Activated T-cell treated with anti-CD3 and anti-CD28 coated beads, Interleukin-2, amount 50 U/mL, for 72 hours (primary cell): ENCODE results near the gene TUBD1. TPM values are rescaled to one million over a fixed set of nuclear protein-coding genes. Genes with fewer than 3 reads are reported as not detected.
"Not testable (repeated sequence)": the region's sequence is repeated elsewhere in the genome, so short reads cannot be mapped to it uniquely, and the experiment has no call there.

ENCODE experiments used
- ATAC-seq, 2 donors: fragments of 150-1000 bp; cut with Tn5 transposase; replicated peaks in 1 of 2; 2 replicates each; pipeline ENCODE4 v1.10.0; 2021; ENCODE audit warnings: moderate library complexity in 2 of 2, mild to moderate bottlenecking in 1 of 2
- DNase-seq, 2 donors: peaks; one replicate each; pipeline ENCODE4 v3.0.0; 2021 to 2022; ENCODE audit warnings: mixed read lengths in 1 of 2
- H3K27ac Mint-ChIP-seq: one replicate; pipeline ENCODE4 v1.8.0; 2022; ENCODE audit warnings: mild to moderate bottlenecking, moderate library complexity, mixed read lengths
- H3K27me3 Mint-ChIP-seq: one replicate; pipeline ENCODE4 v1.8.0; 2022; ENCODE audit warnings: low read depth, mixed read lengths
- H3K36me3 Mint-ChIP-seq, 2 donors: one replicate each; pipeline ENCODE4 v1.8.0; 2022; ENCODE audit warnings: mixed read lengths in 2 of 2, mild to moderate bottlenecking in 1 of 2; ENCODE audit not compliant: insufficient read depth in 2 of 2
- H3K4me1 Mint-ChIP-seq: one replicate; pipeline ENCODE4 v1.8.0; 2022; ENCODE audit warnings: low read depth, mixed read lengths
- H3K4me3 Mint-ChIP-seq, 2 donors: one replicate each; pipeline ENCODE4 v1.8.0; 2022; ENCODE audit warnings: mild to moderate bottlenecking in 2 of 2, mixed read lengths in 2 of 2, moderate library complexity in 2 of 2
- H3K9me3 Mint-ChIP-seq, 2 donors: one replicate each; pipeline ENCODE4 v1.8.0; 2022; ENCODE audit warnings: mixed read lengths in 2 of 2
- total RNA-seq, 2 donors: library from RNA; stranded (reverse); gene quantifications; one replicate each; pipeline ENCODE4 v1.2.3, GENCODE V29; 2022

Gene TUBD1
- total RNA-seq, 2 donors from 2014 or later = 13.8 to 14.3 TPM

DNA sequence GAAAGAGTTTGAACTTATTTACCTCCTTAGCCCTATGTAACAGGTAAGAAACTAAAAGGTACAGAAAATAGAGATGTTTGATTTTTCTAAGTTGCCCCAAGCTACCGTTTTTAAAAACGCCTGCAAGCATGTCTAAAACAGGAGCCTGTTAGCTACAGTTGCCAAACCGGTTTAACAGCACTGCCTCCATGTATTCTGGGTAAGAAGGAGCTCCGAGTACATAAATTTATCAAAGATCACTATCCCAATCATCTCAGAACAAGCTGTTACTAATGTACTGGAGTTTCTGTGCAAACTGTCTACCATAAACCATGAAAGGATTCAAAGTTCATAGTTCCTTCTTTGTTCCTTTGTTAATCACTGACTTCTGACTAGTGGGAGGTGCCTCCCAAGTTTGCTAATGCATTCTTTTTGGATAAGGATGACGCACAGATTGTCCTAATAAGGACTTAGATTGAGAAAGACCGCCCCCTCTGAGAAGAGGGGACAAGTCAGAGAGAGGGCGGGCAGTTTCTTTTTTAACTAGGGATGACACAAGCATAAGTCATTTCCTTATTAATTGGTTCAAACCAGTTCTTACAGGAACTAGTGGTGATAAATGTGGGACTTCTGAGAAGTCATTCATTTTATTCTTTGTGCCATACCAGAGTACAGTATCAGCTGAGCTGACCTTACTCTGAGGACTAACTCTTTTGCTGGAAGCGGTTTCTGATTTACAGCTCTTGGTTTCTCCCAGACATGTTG is 55.3 kb downstream of the TUBD1 start:
- no peaks in the 10 kb centered on the region for H3K27me3 Mint-ChIP-seq
- no peaks in the 10 kb centered on the region for H3K9me3 Mint-ChIP-seq
- DNase-seq (peak; percentile 76 to 81), ATAC-seq (peak; percentile 80)
- H3K36me3 Mint-ChIP-seq = peaks cover 34 to 60% of the 10 kb centered on the region in 2 donors
- H3K4me1 Mint-ChIP-seq = peaks cover 65% of the 10 kb centered on the region
- peak overlapping the region; percentile 100 for H3K27ac Mint-ChIP-seq
- peak overlapping the region; percentile 95 to 99 for H3K4me3 Mint-ChIP-seq

DNA sequence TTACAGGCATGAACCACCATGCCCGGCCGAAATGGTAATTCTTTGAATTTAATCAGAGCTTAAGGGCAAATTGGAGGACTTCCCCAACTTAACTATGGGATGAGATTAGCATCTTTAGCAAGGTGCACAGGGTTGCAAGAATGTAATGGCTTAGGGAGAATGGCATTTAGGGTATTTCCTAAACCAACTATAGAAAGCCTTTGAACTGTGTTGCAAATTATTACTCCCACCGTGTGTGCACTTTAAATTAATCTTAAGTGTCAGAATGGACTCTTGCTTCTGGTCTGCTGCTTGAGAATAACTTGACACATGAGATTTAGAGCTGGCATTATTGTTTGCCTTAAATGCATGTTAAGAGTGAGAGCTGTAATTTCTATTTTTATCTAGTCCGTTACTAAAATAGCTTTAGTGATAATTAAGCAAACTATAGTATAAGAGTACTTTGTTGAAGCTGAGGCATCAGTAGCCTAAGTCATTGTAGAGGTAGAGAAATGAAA is 59.8 kb downstream of the TUBD1 start:
- no peak for DNase-seq

DNA sequence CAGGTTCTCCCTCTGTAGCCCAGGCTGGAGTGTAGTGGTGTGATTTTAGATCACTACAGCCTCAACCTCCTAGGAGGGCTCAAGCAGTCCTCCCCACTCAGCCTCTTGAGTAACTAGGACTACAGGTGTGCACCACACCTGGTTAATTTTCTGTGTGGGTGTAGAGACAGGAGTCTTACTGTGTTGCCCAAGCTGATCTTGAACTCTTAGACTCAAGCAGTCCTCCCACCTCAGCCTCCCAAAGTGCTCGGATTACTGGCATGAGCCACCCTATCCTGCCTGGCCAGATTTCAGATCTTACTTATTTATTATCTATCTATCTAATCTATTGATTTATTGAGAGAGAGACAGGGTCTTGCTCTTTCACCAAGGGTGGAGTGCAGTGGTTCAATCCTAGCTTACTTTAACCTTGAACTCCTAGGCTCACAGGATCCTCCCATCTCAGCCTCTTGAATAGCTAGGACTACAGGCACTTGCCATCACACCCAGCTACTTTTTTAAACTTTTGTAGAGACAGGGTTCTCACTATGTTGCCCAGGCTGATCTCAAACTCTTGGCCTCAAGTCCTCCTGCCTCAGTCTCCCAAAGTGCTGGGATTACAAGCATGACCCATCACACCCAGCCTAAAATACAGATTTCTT is 61.8 kb downstream of the TUBD1 start:
- peak overlapping the region; percentile 100 for H3K27ac Mint-ChIP-seq
- no peak for ATAC-seq
- H3K4me3 Mint-ChIP-seq = peak overlapping the region; percentile 77 to 100
- H3K36me3 Mint-ChIP-seq = peaks cover 6 to 21% of the 10 kb centered on the region in 2 donors
- H3K27me3 Mint-ChIP-seq = no peaks in the 10 kb centered on the region
- peak in 1 of 2 donors; percentile 34 for DNase-seq
- no peaks in the 10 kb centered on the region for H3K9me3 Mint-ChIP-seq
- peaks cover 89% of the 10 kb centered on the region for H3K4me1 Mint-ChIP-seq

More for the DNA sequence above, 59.8 kb downstream of the TUBD1 start:
- H3K27ac Mint-ChIP-seq = peak overlapping the region; percentile 100
- H3K36me3 Mint-ChIP-seq = peaks cover 3 to 17% of the 10 kb centered on the region in 2 donors
- ATAC-seq = no peak
- no peaks in the 10 kb centered on the region for H3K27me3 Mint-ChIP-seq
- peak overlapping the region; percentile 33 to 76 for H3K4me3 Mint-ChIP-seq
- peaks cover 90% of the 10 kb centered on the region for H3K4me1 Mint-ChIP-seq
- H3K9me3 Mint-ChIP-seq = no peaks in the 10 kb centered on the region

DNA sequence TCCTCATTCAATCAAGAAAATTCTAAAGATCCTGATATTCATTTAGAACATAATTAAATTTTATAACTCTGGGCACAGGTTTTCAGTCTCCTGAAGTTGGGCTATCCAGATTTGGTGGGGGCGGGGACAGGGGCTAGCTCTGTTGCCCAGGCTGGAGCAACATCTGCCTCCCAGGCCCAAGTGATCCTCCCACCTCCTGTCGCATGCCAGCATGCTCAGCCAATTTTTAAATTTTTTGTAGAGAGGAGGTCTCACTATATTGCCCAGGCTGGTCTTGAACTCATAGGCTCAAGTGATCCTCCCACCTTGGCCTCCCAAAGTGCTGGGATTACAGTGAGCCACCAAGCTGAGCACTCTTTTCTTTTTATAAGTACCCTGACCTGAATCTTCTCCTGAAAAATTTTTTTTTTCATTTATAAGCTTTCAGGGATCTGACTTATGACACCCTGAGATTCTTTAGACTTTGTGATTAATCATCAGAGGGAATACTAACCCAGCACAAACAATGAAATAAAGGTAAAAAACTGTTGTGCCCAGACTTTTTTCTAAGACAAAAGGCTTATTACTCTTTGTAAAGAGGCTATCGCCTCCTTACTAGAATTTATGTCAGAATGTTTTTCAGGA is 62.6 kb downstream of the TUBD1 start:
- H3K4me3 Mint-ChIP-seq = peak overlapping the region; percentile 77 to 100
- H3K9me3 Mint-ChIP-seq = no peaks in the 10 kb centered on the region
- DNase-seq = peak; percentile 58 to 61

DNA sequence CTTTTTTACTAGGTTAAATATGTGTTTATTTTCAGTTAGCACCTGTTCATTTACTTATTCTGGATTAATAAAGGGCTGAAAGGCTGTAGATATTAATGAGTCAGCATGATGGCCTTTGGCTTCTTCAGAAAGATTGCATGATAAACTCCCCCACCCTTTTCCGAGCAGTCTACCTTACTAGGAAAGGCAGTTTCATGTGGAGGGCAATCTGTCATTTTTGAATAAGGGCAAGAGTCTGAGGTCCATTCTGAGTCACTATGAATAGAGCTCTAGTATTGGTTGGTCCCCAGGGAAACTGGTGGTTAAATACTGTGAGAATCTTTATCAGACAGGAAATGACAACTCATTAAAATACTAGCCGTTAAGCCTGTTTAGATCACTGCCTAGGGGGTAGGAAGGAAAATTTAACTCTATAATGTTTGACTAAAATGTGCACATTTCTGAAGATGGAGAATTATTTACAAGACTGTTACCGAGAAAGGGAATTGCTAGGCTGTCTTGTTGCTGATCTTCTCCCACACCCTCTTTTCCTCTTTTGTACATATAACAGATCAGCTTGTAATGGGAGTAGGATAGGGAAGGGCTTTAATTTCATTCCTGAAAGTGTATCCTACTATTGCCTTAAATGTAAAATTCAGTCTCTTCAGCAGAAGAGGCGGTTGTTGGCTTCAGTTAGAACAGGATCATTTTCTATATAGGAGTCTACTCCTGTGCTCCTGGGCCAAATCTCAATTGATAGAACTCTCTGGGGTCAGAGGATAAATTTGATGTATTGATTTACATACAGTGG is 63.3 kb downstream of the TUBD1 start:
- Mint-ChIP-seq H3K36me3 (peaks cover 11 to 24% of the 10 kb centered on the region in 2 donors), H3K4me1 (peaks cover 94% of the 10 kb centered on the region), H3K27ac (peak overlapping the region; percentile 100), H3K27me3 (no peaks in the 10 kb centered on the region), H3K4me3 (peak overlapping the region; percentile 77 to 100), H3K9me3 (no peaks in the 10 kb centered on the region)
- ATAC-seq (peak; percentile 75), DNase-seq (peak; percentile 73 to 76)

More for the DNA sequence above, 62.6 kb downstream of the TUBD1 start:
- Mint-ChIP-seq H3K27ac (peak overlapping the region; percentile 100), H3K36me3 (peaks cover 11 to 24% of the 10 kb centered on the region in 2 donors), H3K27me3 (no peaks in the 10 kb centered on the region), H3K4me1 (peaks cover 92% of the 10 kb centered on the region)
- ATAC-seq = peak in 1 of 2 donors; percentile 3

DNA sequence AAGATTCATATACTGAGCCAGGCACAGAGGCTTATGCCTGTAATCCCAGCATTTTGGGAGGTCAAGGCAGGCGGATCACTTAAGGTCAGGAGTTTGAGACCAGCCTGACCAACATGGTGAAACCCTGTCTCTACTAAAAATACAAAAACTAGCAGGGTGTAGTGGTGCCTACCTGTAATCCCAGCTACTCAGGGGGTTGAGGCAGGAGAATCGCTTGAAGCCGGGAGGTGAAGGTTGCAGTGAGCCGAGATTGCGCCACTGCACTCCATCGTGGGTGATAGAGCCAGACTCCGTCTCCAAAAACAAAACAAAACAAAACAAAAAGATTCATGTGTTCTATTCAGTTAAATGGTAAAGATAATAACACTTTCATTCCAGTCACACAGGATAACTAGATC is 63.9 kb downstream of the TUBD1 start:
- H3K4me3 Mint-ChIP-seq = peak overlapping the region; percentile 77 to 100

DNA sequence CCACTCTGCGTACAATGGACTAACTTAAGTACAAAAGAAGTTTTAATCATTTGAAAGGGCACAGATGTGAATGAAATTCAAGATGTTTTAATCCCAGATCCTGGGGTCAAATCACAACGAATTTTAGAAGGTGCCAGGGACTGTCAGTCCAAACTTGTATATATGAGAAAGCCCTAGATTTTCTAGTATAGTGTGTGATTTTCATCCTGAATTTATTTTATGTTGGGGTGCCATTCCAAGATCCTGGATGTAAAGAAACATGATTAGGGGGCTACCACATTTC is 64.3 kb downstream of the TUBD1 start:
- peak overlapping the region; percentile 77 to 100 for H3K4me3 Mint-ChIP-seq
- peaks cover 13 to 23% of the 10 kb centered on the region in 2 donors for H3K36me3 Mint-ChIP-seq
- ATAC-seq (no peak), DNase-seq (no peak)
- H3K9me3 Mint-ChIP-seq = no peaks in the 10 kb centered on the region
- H3K4me1 Mint-ChIP-seq = peaks cover 91% of the 10 kb centered on the region
- H3K27ac Mint-ChIP-seq = peak overlapping the region; percentile 100
- no peaks in the 10 kb centered on the region for H3K27me3 Mint-ChIP-seq

More for the DNA sequence above, 63.9 kb downstream of the TUBD1 start:
- DNase-seq = peak; percentile 58 to 61
- not testable (repeated sequence) for H3K27me3 Mint-ChIP-seq, H3K9me3 Mint-ChIP-seq
- peak overlapping the region; percentile 100 for H3K27ac Mint-ChIP-seq
- H3K36me3 Mint-ChIP-seq = peaks cover 11 to 22% of the 10 kb centered on the region in 2 donors
- ATAC-seq = peak; percentile 20
- H3K4me1 Mint-ChIP-seq = peaks cover 91% of the 10 kb centered on the region

DNA sequence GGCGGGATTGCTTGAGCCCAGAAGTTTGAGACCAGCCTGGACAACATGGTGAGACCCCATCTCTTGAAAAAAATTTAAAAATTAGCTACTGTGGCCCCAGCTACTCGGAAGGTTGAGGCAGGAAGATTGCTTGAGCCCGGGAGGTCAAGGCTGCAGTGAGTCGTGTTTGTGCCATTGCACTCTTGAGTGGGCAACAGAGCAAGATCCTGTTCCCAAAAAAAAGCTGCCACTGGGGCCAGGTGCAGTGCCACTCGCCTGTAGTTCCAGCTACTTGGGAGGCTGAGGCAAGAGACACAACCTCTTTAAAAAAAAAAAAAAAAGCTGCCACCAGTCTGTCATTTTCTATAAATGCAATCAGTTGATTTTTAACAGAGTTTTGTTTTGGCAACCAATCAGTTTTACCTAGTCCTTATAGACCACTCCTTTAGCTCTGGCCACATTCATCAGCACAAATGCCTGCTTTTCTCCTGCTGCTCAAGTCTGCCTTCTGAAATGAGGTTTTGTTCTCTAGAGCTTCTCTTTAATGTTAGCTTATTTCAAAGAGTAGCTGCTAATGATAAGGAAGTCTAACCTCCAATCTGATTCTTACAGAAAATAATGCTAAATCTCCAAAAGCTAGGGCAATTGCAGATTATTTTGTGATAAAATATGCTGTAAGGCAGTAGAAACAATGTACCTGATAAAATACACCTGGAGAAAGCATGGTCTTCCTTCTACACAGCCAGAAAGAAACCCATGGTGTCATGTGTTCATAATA is 64.8 kb downstream of the TUBD1 start:
- H3K36me3 Mint-ChIP-seq = peaks cover 13 to 24% of the 10 kb centered on the region in 2 donors
- no peaks in the 10 kb centered on the region for H3K9me3 Mint-ChIP-seq
- ATAC-seq (peak in 1 of 2 donors; percentile 6), DNase-seq (peak in 1 of 2 donors; percentile 36)
- peak overlapping the region; percentile 100 for H3K27ac Mint-ChIP-seq
- H3K4me1 Mint-ChIP-seq = peaks cover 89% of the 10 kb centered on the region
- H3K4me3 Mint-ChIP-seq = peak overlapping the region; percentile 77 to 100
- H3K27me3 Mint-ChIP-seq = no peaks in the 10 kb centered on the region

DNA sequence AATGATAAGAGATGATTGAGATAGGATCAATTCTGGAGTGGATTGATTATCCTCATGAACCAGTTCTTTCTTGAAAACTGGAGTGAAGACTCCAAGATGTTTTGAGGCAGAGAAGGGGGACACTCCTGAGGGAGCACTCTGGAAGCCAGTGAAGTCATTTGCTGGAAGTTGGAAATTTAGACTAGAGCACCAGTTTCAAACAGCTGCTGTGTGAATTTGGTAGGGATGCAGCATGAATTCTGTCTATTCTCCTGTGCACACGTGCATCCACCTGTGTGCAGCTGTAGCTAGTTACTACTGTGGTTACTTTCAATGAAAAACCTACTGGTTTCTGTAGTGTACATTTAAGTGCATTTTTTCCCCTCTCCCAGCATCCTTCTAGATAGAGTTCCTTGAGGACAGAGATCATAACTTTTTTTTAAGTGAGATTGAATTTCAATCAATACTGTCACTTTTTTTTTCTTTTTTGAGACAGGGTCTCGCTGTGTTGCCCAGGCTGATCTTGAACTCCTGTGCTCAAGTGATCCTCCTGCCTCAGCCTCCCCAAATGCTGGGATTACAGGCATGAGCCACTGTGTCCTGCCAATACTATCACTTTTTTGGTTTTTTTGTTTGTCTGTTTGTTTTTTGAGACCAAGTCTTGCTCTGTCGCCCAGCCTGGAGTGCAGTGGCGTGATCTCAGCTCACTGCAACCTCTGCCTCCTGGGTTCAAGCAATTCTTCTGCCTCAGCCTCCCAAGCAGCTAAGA is 65.9 kb downstream of the TUBD1 start:
- H3K9me3 Mint-ChIP-seq = no peaks in the 10 kb centered on the region
- peak overlapping the region; percentile 100 for H3K27ac Mint-ChIP-seq
- ATAC-seq (no peak), DNase-seq (no peak)
- H3K36me3 Mint-ChIP-seq = peaks cover 15 to 31% of the 10 kb centered on the region in 2 donors
- H3K4me1 Mint-ChIP-seq = peaks cover 85% of the 10 kb centered on the region
- no peaks in the 10 kb centered on the region for H3K27me3 Mint-ChIP-seq
- peak overlapping the region; percentile 77 to 100 for H3K4me3 Mint-ChIP-seq

DNA sequence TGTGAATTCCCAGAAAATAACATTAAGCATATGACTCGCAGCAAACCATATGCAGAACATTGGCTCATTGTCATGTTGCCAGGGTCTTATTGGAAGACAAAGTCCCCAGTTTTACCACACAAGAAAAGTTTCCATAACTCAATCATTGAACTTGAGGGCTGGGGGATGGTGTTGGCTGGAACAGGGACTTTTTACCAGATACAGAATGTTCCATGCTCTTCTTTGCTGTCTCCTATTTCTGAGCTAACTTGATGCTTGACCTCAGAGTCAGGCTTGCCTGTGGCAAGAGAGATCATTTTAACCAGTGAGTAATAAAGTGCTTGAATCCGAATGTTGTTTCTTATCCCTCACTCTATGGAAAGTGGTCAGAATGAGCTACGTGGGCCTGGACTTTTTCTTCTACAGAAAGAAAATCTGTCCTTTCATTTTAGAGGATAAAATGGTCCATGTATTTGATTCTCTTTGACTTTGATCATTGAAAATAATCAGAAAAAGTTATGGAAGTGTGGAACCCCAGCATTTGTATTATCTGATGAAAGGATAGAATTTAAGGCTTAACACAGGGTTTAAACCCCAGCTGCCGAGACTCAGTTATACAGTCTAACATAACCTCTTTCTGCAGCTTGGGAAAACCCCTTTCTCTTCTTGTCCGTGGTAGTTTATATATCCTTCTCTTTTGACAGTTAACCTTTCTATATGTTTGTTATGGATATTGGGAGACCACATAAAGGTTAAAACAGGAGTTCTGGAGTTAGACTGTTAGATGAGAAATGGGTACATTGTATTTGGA is 67.0 kb downstream of the TUBD1 start:
- H3K4me1 Mint-ChIP-seq = peaks cover 75% of the 10 kb centered on the region
- peak; percentile 58 to 64 for ATAC-seq
- peaks cover 15 to 31% of the 10 kb centered on the region in 2 donors for H3K36me3 Mint-ChIP-seq
- peak overlapping the region; percentile 77 to 100 for H3K4me3 Mint-ChIP-seq
- DNase-seq = peak; percentile 62 to 64
- H3K27me3 Mint-ChIP-seq = no peaks in the 10 kb centered on the region
- H3K9me3 Mint-ChIP-seq = no peaks in the 10 kb centered on the region
- H3K27ac Mint-ChIP-seq = peak overlapping the region; percentile 100

DNA sequence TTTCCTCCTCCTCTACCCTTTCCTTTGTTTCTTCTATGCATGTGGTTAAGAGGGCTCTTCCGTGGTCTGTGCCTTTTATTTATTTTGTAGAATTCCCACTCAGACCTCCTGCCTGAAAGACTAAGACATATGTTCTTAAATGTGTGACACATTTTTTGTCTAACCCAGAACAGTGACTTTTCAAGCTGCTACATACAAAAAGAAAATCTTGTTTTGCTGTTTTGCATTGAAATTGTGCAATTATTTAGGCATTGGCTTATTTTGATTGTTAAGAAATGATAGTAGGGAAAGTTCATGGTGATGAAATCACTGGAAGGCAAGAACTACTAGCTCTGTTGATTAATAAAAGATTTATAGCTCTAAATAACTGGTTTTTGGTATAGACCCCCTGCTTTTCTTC is 76.8 kb downstream of the TUBD1 start:
- ATAC-seq = no peak
- no peaks in the 10 kb centered on the region for H3K27me3 Mint-ChIP-seq
- peaks cover 31% of the 10 kb centered on the region for H3K4me1 Mint-ChIP-seq
- H3K4me3 Mint-ChIP-seq = no peak overlapping the region
- H3K9me3 Mint-ChIP-seq = peaks cover 0 to 3% of the 10 kb centered on the region in 2 donors
- H3K27ac Mint-ChIP-seq = peak overlapping the region; percentile 20
- H3K36me3 Mint-ChIP-seq = peaks cover 14 to 27% of the 10 kb centered on the region in 2 donors
- DNase-seq = no peak
